ENCODE results near the gene EGFL8. TPM values are rescaled to one million over a fixed set of nuclear protein-coding genes. Genes with fewer than 3 reads are reported as not detected.

EGFL8 gene
- total RNA-seq, 1 donor from 2014 or later, result 3.8 TPM

DNA sequence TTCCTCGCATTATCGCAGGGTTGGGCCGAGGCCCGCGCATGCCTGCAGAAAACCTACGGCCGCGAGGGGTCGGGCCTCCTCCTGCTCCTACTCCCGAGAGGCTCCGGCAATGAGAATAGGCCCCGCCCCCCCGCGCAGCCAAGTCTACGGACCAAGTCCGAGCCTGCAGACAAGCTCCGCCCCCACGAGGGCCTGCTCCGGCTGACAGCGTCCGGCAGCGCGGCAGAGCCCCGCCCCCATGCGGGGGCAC is 31.2 kb downstream of the EGFL8 start:
- Mint-ChIP-seq H3K36me3 (peaks cover 2% of the 10 kb centered on the region), H3K4me3 (peak overlapping the region; percentile 93), H3K4me1 (peaks cover 49% of the 10 kb centered on the region), H3K27me3 (ENCODE audit: insufficient read depth, low read depth) (peaks cover 2% of the 10 kb centered on the region), H3K27ac (peak overlapping the region; percentile 99), H3K9me3 (no peaks in the 10 kb centered on the region)
- H3K27ac ChIP-seq, result peak overlapping the region; percentile 99
- peaks cover 30% of the 10 kb centered on the region for H3F3A ChIP-seq (ENCODE audit: low read depth)
- peak overlapping the region; percentile 86 for H3K4me2 ChIP-seq
- no peaks in the 10 kb centered on the region for H3K27me3 ChIP-seq
- H3K4me3 ChIP-seq, result peak overlapping the region; percentile 70
- peak; percentile 100 for DNase-seq (ENCODE audit: low spot score)
- no peaks in the 10 kb centered on the region for H3K36me3 ChIP-seq
- no peak overlapping the region for H2AFZ ChIP-seq (replicated peaks)
- TF ChIP-seq, protein P1, sequence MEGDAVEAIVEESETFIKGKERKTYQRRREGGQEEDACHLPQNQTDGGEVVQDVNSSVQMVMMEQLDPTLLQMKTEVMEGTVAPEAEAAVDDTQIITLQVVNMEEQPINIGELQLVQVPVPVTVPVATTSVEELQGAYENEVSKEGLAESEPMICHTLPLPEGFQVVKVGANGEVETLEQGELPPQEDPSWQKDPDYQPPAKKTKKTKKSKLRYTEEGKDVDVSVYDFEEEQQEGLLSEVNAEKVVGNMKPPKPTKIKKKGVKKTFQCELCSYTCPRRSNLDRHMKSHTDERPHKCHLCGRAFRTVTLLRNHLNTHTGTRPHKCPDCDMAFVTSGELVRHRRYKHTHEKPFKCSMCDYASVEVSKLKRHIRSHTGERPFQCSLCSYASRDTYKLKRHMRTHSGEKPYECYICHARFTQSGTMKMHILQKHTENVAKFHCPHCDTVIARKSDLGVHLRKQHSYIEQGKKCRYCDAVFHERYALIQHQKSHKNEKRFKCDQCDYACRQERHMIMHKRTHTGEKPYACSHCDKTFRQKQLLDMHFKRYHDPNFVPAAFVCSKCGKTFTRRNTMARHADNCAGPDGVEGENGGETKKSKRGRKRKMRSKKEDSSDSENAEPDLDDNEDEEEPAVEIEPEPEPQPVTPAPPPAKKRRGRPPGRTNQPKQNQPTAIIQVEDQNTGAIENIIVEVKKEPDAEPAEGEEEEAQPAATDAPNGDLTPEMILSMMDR (IDR thresholded peaks at IDR 0.05), result peak; percentile 34
- no peak for TF ChIP-seq EZH2 (IDR thresholded peaks at IDR 0.05)
- no peak for TF ChIP-seq EZH2phosphoT487 (IDR thresholded peaks at IDR 0.05)
- H3K9me3 ChIP-seq (ENCODE audit: low read depth), result no peaks in the 10 kb centered on the region
- peaks cover 9% of the 10 kb centered on the region for H3K79me2 ChIP-seq (ENCODE audit: low read depth)
- H3K4me1 ChIP-seq, result peaks cover 30% of the 10 kb centered on the region
- no peaks in the 10 kb centered on the region for H4K20me1 ChIP-seq (ENCODE audit: low read depth)
- H3K9ac ChIP-seq, result no peak overlapping the region

DNA sequence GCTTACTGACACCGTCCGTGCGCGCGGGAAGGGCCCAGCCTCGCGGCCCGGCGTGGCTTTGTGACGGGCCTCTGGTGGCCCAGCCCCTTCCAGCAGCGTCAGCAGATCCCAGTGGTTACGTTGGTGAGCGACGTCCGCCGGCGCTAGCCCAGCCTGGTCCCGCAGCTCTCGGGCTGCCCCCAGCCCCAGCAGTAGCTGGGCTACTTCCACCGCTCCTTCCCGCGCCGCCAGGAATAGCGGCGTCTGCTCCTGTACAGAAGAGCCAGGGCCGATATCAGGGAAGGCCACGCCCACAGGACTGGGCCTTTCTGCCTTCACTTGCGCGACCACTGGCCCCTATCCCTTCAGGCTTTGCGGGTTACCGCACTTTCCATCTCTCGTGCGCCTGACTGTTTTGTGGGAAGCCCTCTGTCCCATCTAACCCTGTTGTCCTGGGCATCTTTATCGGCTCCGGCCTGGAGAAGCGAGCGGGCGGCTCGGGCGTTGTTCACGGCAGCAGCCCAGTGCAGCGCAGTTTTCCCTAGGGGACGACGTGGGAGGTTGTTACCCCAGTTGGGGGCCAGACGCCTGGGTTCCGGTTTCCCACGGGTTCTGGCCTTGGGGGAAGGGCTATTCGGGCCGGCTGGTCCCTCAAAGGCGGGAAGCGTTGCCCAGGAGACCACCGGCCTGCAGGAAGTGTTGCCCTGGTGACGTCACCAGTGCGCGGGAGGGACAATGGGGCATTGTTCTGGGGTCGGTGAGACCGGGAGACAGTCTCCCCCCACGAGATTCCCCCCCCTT is 31.7 kb downstream of the EGFL8 start:
- peaks cover 25% of the 10 kb centered on the region for H3F3A ChIP-seq (ENCODE audit: low read depth)
- H2AFZ ChIP-seq (replicated peaks), result peak overlapping the region; percentile 14
- peaks cover 3% of the 10 kb centered on the region for H3K79me2 ChIP-seq (ENCODE audit: low read depth)
- H3K36me3 ChIP-seq, result no peaks in the 10 kb centered on the region
- peak; percentile 93 for DNase-seq (ENCODE audit: low spot score)
- peaks cover 25% of the 10 kb centered on the region for H3K4me1 ChIP-seq
- H3K36me3 Mint-ChIP-seq, result peaks cover 2% of the 10 kb centered on the region
- peak overlapping the region; percentile 86 for H3K4me2 ChIP-seq
- H3K4me1 Mint-ChIP-seq, result peaks cover 47% of the 10 kb centered on the region
- H3K9me3 Mint-ChIP-seq, result no peaks in the 10 kb centered on the region
- peak overlapping the region; percentile 99 for H3K27ac ChIP-seq
- peak overlapping the region; percentile 91 for H3K9ac ChIP-seq
- H3K27ac Mint-ChIP-seq, result peak overlapping the region; percentile 99
- peaks cover 2% of the 10 kb centered on the region for H3K27me3 Mint-ChIP-seq (ENCODE audit: insufficient read depth, low read depth)
- H4K20me1 ChIP-seq (ENCODE audit: low read depth), result no peaks in the 10 kb centered on the region
- TF ChIP-seq EZH2 (IDR thresholded peaks at IDR 0.05) (no peak), EZH2phosphoT487 (IDR thresholded peaks at IDR 0.05) (no peak)
- TF ChIP-seq, protein P1 (IDR thresholded peaks at IDR 0.05), result no peak
- H3K9me3 ChIP-seq (ENCODE audit: low read depth), result no peaks in the 10 kb centered on the region
- peak overlapping the region; percentile 70 for H3K4me3 ChIP-seq
- H3K4me3 Mint-ChIP-seq, result peak overlapping the region; percentile 93
- no peaks in the 10 kb centered on the region for H3K27me3 ChIP-seq

DNA sequence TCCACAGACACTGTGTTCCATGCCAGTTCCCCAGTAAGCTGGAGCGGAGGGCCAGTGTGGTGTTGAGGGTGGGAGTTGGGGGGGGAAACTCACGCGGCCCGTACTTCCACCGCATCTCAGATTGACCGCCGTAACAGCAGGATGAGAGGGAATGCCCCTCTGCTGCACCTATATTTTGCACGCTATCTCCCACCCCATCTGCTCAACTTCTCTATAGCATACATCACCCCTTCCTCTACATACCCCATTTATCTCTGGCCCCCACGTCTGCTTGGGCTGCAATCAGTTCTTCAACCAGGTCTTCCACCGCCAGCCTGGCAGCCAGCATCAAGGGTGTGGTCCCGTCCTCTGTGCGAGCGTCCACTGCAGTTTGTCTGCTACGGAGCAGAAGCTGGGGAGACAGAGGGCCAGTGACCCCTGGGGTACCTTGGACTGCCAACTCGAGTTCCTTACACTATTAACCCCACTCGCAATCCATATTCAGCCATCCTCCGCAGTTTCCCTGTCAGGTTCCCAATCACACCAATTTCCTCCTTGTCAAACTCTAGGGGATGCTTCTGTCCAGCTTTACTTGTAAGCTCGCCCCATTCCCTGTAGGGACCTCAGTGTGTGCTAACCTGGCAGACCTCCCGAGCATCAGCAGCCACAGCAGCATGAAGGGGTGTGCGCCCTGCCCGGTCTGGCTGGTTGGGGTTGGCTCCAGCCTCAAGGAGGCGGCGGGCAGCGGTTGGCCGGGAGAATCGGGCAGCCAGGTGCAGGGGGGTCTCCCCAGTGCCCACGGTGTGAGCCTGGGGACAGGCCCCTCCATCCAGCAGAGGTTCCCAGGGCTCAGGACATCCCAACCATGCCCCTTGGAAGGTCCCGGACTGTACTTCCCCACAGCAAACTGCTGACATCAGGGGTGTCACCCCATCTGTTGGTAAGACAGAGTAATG is 32.6 kb downstream of the EGFL8 start:
- Histone ChIP-seq H3K9me3 (ENCODE audit: low read depth) (no peaks in the 10 kb centered on the region), H3K27ac (peak overlapping the region; percentile 99), H3K9ac (peak overlapping the region; percentile 91), H3K27me3 (no peaks in the 10 kb centered on the region), H2AFZ (replicated peaks) (peak overlapping the region; percentile 14), H3F3A (ENCODE audit: low read depth) (peaks cover 22% of the 10 kb centered on the region), H4K20me1 (ENCODE audit: low read depth) (no peaks in the 10 kb centered on the region), H3K36me3 (no peaks in the 10 kb centered on the region), H3K4me3 (peak overlapping the region; percentile 70), H3K79me2 (ENCODE audit: low read depth) (no peaks in the 10 kb centered on the region), H3K4me1 (peaks cover 22% of the 10 kb centered on the region), H3K4me2 (peak overlapping the region; percentile 86)
- Mint-ChIP-seq H3K9me3 (no peaks in the 10 kb centered on the region), H3K27ac (peak overlapping the region; percentile 99), H3K4me3 (peak overlapping the region; percentile 93), H3K27me3 (ENCODE audit: insufficient read depth, low read depth) (peaks cover 2% of the 10 kb centered on the region), H3K36me3 (peaks cover 2% of the 10 kb centered on the region), H3K4me1 (peaks cover 47% of the 10 kb centered on the region)
- DNase-seq (ENCODE audit: low spot score), result peak; percentile 29
- TF ChIP-seq, protein P1 (IDR thresholded peaks at IDR 0.05), result no peak
- TF ChIP-seq EZH2 (IDR thresholded peaks at IDR 0.05), result no peak
- no peak for TF ChIP-seq EZH2phosphoT487 (IDR thresholded peaks at IDR 0.05)
